GM12892 (cell line): Measurements from ENCODE around the gene CD109.

ENCODE experiments used
- POLR2AphosphoS5 ChIP-seq: IDR thresholded peaks from 2 replicates; pipeline ENCODE4 v1.6.1; 2011; ENCODE audit warnings: low read depth, low read length, control low read depth
- TAF1 ChIP-seq: IDR thresholded peaks from 2 replicates; pipeline ENCODE4 v1.6.1; 2011; ENCODE audit warnings: low read depth, mild to moderate bottlenecking, control low read depth, low read length, borderline replicate concordance

GRCh38 chr6:73696966-73697655, 1.1 kb downstream of the CD109 start:
- TF ChIP-seq POLR2AphosphoS5: no peak
- no peak for TF ChIP-seq TAF1
